NB4 (cell line): ENCODE measurements around the gene RAB26.

Experiments
- DNase-seq: peaks from one replicate; pipeline ENCODE4 v3.0.0; 2010; ENCODE audit warnings: low read depth
- H3K4me3 ChIP-seq: one replicate; pipeline ENCODE4 v1.5.1; 2011; ENCODE audit warnings: mild to moderate bottlenecking, low read depth, low read length, moderate library complexity
- MAX ChIP-seq: IDR thresholded peaks from 2 replicates; pipeline ENCODE4 v1.6.1; 2011; ENCODE audit warnings: low read depth, low read length
- MYC ChIP-seq: IDR thresholded peaks from 2 replicates; pipeline ENCODE4 v1.6.1; 2011; ENCODE audit warnings: low read depth, low read length
- POLR2A ChIP-seq: IDR thresholded peaks from 2 replicates; pipeline ENCODE4 v1.6.1; 2011; ENCODE audit warnings: mild to moderate bottlenecking; ENCODE audit not compliant: insufficient read length; ENCODE audit errors: extremely low read depth
- TF ChIP-seq, protein P1 (sequence below): IDR thresholded peaks from one replicate; pipeline ENCODE4 v1.5.1; 2012; ENCODE audit warnings: low read depth, low read length

RAB26 gene

DNA sequence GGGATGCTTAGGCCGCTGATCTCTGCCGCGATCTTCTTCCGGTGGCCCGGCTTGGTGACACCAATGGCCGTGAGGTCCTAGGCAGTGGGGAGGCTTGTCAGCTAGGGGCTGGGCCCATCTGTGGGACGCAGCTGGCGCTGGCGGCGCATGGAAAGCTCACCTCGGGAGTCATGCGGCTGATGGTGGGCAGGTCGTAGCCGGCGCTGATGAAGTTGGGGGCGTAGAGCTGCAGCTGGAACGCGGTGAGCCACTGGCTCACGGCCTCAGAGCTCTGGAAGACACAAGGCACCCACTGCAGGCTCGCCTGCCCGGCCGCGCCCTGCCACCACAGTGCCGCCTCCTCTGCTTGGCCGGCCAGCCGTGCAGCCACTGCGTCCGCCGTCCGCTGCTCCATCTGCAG lies 35.2 kb downstream of the RAB26 start:
- TF ChIP-seq MYC (no peak), MAX (no peak), POLR2A (no peak)
- TF ChIP-seq, protein P1, sequence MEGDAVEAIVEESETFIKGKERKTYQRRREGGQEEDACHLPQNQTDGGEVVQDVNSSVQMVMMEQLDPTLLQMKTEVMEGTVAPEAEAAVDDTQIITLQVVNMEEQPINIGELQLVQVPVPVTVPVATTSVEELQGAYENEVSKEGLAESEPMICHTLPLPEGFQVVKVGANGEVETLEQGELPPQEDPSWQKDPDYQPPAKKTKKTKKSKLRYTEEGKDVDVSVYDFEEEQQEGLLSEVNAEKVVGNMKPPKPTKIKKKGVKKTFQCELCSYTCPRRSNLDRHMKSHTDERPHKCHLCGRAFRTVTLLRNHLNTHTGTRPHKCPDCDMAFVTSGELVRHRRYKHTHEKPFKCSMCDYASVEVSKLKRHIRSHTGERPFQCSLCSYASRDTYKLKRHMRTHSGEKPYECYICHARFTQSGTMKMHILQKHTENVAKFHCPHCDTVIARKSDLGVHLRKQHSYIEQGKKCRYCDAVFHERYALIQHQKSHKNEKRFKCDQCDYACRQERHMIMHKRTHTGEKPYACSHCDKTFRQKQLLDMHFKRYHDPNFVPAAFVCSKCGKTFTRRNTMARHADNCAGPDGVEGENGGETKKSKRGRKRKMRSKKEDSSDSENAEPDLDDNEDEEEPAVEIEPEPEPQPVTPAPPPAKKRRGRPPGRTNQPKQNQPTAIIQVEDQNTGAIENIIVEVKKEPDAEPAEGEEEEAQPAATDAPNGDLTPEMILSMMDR = no peak
- no peak for DNase-seq
- no peak overlapping the region for H3K4me3 ChIP-seq

DNA sequence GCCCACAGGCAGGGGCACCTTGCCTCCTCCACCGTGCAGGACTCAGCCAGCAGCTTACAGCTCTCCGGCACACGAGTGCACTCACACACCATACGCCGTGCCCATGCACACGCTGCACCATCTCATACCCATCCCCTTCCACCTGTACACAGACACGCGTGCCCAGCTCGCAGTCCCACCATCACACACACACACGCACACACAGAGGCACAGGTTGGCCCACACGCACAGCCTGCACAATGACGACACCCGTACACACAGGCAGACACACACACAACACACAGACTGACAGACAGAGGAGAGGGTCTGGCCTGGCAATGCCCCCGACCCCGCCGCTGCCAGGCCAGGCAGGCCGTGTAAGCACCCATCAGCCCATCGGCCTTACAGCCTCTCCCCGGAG lies 35.9 kb downstream of the RAB26 start:
- no peak for TF ChIP-seq POLR2A
- no peak for TF ChIP-seq MAX
- TF ChIP-seq, protein P1 = no peak
- no peak for TF ChIP-seq MYC
- DNase-seq = no peak
- H3K4me3 ChIP-seq = no peak overlapping the region

- TF ChIP-seq MAX = no peak
- TF ChIP-seq POLR2A = no peak
- TF ChIP-seq MYC = no peak
- TF ChIP-seq, protein P1 = no peak
- DNase-seq = no peak
- H3K4me3 ChIP-seq = no peak overlapping the region
Observed at GRCh38 chr16:2184962-2185361, 36.5 kb downstream of the RAB26 start.

DNA sequence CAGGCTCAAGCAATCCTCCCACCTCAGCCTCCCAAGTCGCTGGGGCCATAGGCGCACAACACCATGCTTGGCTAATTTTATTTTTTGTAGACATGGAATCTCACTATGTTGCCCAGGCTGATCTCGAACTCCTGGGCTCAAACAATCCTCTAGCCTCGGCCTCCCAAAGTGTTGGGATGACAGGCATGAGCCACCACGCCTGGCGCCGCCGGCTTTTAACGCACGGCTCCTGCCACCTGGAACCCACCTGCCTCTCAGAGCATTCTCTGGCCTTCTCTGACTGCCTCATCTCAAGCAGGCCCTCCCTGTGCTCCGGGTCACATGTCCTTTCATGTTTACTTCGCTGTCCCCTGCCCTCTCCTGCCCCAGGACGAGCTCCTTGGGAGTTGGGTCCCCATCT lies 37.6 kb downstream of the RAB26 start:
- TF ChIP-seq MAX (no peak), MYC (no peak), POLR2A (no peak)
- TF ChIP-seq, protein P1 = no peak
- DNase-seq = no peak
- H3K4me3 ChIP-seq = no peak overlapping the region

- no peak overlapping the region for H3K4me3 ChIP-seq
- no peak for TF ChIP-seq MYC
- TF ChIP-seq, protein P1 = no peak
- TF ChIP-seq POLR2A = no peak
- no peak for DNase-seq
Observed at GRCh38 chr16:2186505-2186904, 38.1 kb downstream of the RAB26 start.

- no peak overlapping the region for H3K4me3 ChIP-seq
- DNase-seq = no peak
- no peak for TF ChIP-seq POLR2A
- no peak for TF ChIP-seq MAX
- TF ChIP-seq, protein P1 = no peak
- no peak for TF ChIP-seq MYC
Observed at GRCh38 chr16:2187212-2187611, 38.8 kb downstream of the RAB26 start.
